ENCODE measurements around the gene INPP4B.
"Not testable (repeated sequence)": the region's sequence is repeated elsewhere in the genome, so short reads cannot be mapped to it uniquely, and the experiment has no call there.

Gene INPP4B

GRCh38 chr4:142407596-142407995 is 438.5 kb downstream of the INPP4B start:
- no peaks in the 10 kb centered on the region for H3K27me3 ChIP-seq (replicated peaks; ENCODE audit: control insufficient read depth, insufficient read depth, low read length)
- DNase-seq (ENCODE audit: low read depth), result peak; percentile 33
- no peak overlapping the region for H3K9ac ChIP-seq (ENCODE audit: low read length)
- no peaks in the 10 kb centered on the region for H3K36me3 ChIP-seq (ENCODE audit: control insufficient read depth, insufficient read depth, low read length, severe bottlenecking)
- H3K4me1 ChIP-seq (ENCODE audit: control insufficient read depth, insufficient read depth, low read length), result peaks cover 45% of the 10 kb centered on the region
- no peak overlapping the region for H3K4me3 ChIP-seq (ENCODE audit: low read length)
- no peaks in the 10 kb centered on the region for H3K9me3 ChIP-seq (ENCODE audit: control insufficient read depth, low read length)

DNA sequence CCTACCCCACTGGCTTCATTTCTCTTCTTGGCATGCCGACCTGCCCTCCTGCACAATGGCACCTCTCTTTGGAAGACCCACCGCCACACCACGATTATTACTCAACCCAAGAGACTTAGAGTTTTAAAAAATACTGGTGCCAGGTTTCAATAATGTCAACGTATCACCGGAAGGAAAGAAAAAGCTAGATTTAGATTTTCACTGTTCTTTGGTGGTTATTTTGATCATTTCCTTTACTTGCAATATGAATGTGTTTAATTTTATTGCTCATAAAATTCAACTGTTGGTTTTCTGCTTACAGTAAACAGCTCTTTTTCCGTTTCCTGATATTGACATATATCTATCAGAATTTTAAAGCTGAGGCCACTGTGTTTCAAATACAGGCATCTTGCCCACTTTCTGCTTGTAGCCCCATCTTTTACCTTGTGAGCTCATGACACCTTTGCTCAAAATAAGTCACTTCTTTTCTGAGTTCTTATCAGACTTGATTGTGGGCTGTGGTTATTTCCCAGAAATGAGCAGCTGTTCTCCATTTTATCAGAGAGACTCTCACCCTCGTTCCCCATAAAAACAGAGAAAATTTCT is 439.1 kb downstream of the INPP4B start:
- H3K4me3 ChIP-seq (ENCODE audit: low read length), result no peak overlapping the region
- DNase-seq (ENCODE audit: low read depth), result peak; percentile 11
- H3K36me3 ChIP-seq (ENCODE audit: control insufficient read depth, insufficient read depth, low read length, severe bottlenecking), result no peaks in the 10 kb centered on the region
- no peak overlapping the region for H3K9ac ChIP-seq (ENCODE audit: low read length)
- H3K4me1 ChIP-seq (ENCODE audit: control insufficient read depth, insufficient read depth, low read length), result peaks cover 51% of the 10 kb centered on the region
- H3K9me3 ChIP-seq (ENCODE audit: control insufficient read depth, low read length), result no peaks in the 10 kb centered on the region
- H3K27me3 ChIP-seq (replicated peaks; ENCODE audit: control insufficient read depth, insufficient read depth, low read length), result no peaks in the 10 kb centered on the region

GRCh38 chr4:142406499-142406835 is 439.6 kb downstream of the INPP4B start:
- H3K9me3 ChIP-seq (ENCODE audit: control insufficient read depth, low read length), result no peaks in the 10 kb centered on the region
- DNase-seq (ENCODE audit: low read depth), result peak; percentile 36
- peaks cover 57% of the 10 kb centered on the region for H3K4me1 ChIP-seq (ENCODE audit: control insufficient read depth, insufficient read depth, low read length)
- no peaks in the 10 kb centered on the region for H3K36me3 ChIP-seq (ENCODE audit: control insufficient read depth, insufficient read depth, low read length, severe bottlenecking)
- no peak overlapping the region for H3K4me3 ChIP-seq (ENCODE audit: low read length)
- no peaks in the 10 kb centered on the region for H3K27me3 ChIP-seq (replicated peaks; ENCODE audit: control insufficient read depth, insufficient read depth, low read length)
- H3K9ac ChIP-seq (ENCODE audit: low read length), result peak overlapping the region; percentile 78

GRCh38 chr4:142405695-142406498 is 440.2 kb downstream of the INPP4B start:
- H3K27me3 ChIP-seq (replicated peaks; ENCODE audit: control insufficient read depth, insufficient read depth, low read length), result no peaks in the 10 kb centered on the region
- DNase-seq (ENCODE audit: low read depth), result peak; percentile 46
- H3K9ac ChIP-seq (ENCODE audit: low read length), result peak overlapping the region; percentile 78
- peak overlapping the region; percentile 84 for H3K4me3 ChIP-seq (ENCODE audit: low read length)
- no peaks in the 10 kb centered on the region for H3K9me3 ChIP-seq (ENCODE audit: control insufficient read depth, low read length)
- peaks cover 57% of the 10 kb centered on the region for H3K4me1 ChIP-seq (ENCODE audit: control insufficient read depth, insufficient read depth, low read length)
- H3K36me3 ChIP-seq (ENCODE audit: control insufficient read depth, insufficient read depth, low read length, severe bottlenecking), result no peaks in the 10 kb centered on the region

DNA sequence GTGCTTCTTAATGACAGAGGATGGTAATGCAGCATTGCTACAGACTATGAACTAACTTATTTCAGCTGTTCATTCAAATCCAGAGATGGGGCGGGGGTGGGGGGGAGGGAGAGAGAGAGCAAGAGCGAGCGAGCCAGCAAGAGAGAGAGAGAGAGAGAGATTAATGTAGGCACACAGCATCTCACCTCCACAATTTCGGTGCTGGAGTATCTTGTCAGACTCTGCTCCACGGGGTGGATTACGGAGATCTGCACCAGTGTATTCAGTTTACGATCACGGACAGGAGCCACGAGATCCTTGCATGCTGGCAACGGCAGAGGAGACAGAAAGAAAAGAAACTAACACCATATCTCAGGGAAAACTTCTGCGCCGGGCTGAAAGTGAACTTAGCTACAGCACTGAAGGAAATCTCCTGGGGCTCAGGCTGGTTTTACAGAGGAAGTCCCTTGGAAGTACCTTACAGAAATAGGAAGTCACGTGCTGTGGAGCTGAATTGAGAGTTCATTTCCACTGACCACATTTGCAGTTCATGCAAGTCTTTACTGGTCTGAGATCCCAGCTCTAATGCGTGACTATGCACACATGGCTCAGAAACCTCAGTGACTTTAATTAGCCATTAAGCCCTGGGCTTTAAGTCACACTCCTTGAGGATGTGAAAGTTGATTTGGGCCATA is 440.9 kb downstream of the INPP4B start:
- Histone ChIP-seq H3K27me3 (replicated peaks; ENCODE audit: control insufficient read depth, insufficient read depth, low read length) (no peaks in the 10 kb centered on the region), H3K36me3 (ENCODE audit: control insufficient read depth, insufficient read depth, low read length, severe bottlenecking) (no peaks in the 10 kb centered on the region), H3K4me1 (ENCODE audit: control insufficient read depth, insufficient read depth, low read length) (peaks cover 57% of the 10 kb centered on the region), H3K9me3 (ENCODE audit: control insufficient read depth, low read length) (no peaks in the 10 kb centered on the region), H3K9ac (ENCODE audit: low read length) (peak overlapping the region; percentile 78), H3K4me3 (ENCODE audit: low read length) (peak overlapping the region; percentile 84)
- DNase-seq (ENCODE audit: low read depth), result peak; percentile 76

DNA sequence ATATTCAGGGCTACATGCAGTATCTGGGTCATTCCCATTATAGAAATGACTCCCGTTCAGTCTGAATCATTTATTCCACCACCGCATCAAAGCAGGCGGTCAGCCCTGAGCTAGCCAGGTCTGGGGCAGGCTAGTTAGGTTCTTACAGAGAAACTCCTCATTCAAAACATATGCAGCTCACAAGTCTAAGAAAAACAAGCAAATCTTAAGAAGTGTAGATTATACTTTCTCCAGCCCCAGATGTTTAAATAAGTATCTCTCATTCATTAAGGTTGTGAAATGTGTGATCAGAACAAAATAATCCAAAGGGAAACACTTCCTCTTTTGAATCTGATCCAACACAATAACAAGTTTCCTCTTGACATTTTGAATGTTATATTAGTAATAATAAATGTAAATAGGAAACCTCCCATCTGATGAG is 441.9 kb downstream of the INPP4B start:
- peak overlapping the region; percentile 84 for H3K4me3 ChIP-seq (ENCODE audit: low read length)
- no peaks in the 10 kb centered on the region for H3K9me3 ChIP-seq (ENCODE audit: control insufficient read depth, low read length)
- H3K4me1 ChIP-seq (ENCODE audit: control insufficient read depth, insufficient read depth, low read length), result peaks cover 57% of the 10 kb centered on the region
- peak overlapping the region; percentile 78 for H3K9ac ChIP-seq (ENCODE audit: low read length)
- no peaks in the 10 kb centered on the region for H3K36me3 ChIP-seq (ENCODE audit: control insufficient read depth, insufficient read depth, low read length, severe bottlenecking)
- peak; percentile 89 for DNase-seq (ENCODE audit: low read depth)
- H3K27me3 ChIP-seq (replicated peaks; ENCODE audit: control insufficient read depth, insufficient read depth, low read length), result no peaks in the 10 kb centered on the region

DNA sequence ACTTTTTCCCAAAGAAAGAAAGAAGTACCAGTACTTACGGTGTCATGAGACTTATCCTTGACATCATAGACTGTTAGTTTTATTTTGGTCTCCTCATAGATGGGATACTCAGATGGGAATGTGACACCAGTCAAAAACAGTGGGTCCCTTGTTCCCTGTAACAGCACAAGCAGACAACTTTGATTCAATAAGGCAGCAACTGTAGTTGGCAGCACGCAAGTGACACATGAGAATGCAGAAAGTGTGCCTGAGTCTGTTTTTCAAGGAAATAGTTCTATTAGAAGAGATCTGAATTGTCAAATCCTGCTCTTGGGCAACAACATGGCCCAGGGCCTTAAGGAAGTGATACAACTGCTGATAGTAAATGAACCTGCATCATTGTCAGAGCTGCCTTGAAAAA is 443.2 kb downstream of the INPP4B start:
- no peaks in the 10 kb centered on the region for H3K36me3 ChIP-seq (ENCODE audit: control insufficient read depth, insufficient read depth, low read length, severe bottlenecking)
- peak overlapping the region; percentile 60 for H3K4me3 ChIP-seq (ENCODE audit: low read length)
- DNase-seq (ENCODE audit: low read depth), result peak; percentile 76
- H3K27me3 ChIP-seq (replicated peaks; ENCODE audit: control insufficient read depth, insufficient read depth, low read length), result no peaks in the 10 kb centered on the region
- peaks cover 50% of the 10 kb centered on the region for H3K4me1 ChIP-seq (ENCODE audit: control insufficient read depth, insufficient read depth, low read length)
- H3K9ac ChIP-seq (ENCODE audit: low read length), result peak overlapping the region; percentile 37
- H3K9me3 ChIP-seq (ENCODE audit: control insufficient read depth, low read length), result no peaks in the 10 kb centered on the region

GRCh38 chr4:142402156-142402555 is 443.9 kb downstream of the INPP4B start:
- H3K9ac ChIP-seq (ENCODE audit: low read length), result peak overlapping the region; percentile 28
- no peaks in the 10 kb centered on the region for H3K36me3 ChIP-seq (ENCODE audit: control insufficient read depth, insufficient read depth, low read length, severe bottlenecking)
- DNase-seq (ENCODE audit: low read depth), result peak; percentile 70
- no peaks in the 10 kb centered on the region for H3K27me3 ChIP-seq (replicated peaks; ENCODE audit: control insufficient read depth, insufficient read depth, low read length)
- peak overlapping the region; percentile 60 for H3K4me3 ChIP-seq (ENCODE audit: low read length)
- H3K9me3 ChIP-seq (ENCODE audit: control insufficient read depth, low read length), result no peaks in the 10 kb centered on the region
- peaks cover 43% of the 10 kb centered on the region for H3K4me1 ChIP-seq (ENCODE audit: control insufficient read depth, insufficient read depth, low read length)

DNA sequence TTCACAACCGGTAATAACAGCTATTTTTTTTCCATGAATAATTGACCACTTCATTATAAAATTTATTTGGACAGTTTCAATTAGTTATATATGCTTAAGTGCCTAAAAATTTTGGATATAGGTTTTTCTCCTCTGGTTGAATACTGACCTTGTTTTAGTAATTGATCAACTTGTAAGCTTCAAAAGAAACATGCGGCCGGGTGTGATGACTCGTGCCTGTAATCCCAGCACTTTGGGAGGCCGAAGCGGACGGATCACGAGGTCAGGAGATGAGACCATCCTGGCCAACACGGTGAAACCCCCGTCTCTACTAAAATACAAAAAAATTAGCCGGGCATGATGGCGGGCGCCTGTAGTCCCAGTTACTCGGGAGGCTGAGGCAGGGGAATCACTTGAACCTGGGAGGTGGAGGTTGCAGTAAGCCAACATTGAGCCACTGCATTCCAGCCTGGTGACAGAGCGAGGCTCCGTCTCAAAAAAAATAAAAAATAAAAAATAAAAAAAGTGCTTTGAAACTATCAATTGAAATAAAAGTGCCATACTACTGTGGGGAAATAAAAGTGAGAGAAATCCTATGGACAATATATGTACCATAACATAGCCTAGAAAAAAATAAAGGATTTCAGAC is 448.6 kb downstream of the INPP4B start:
- H3K9me3 ChIP-seq (ENCODE audit: control insufficient read depth, low read length); DNase-seq (ENCODE audit: low read depth); H3K36me3 ChIP-seq (ENCODE audit: control insufficient read depth, insufficient read depth, low read length, severe bottlenecking); H3K9ac ChIP-seq (ENCODE audit: low read length); H3K4me3 ChIP-seq (ENCODE audit: low read length); H3K27me3 ChIP-seq (replicated peaks; ENCODE audit: control insufficient read depth, insufficient read depth, low read length): not testable (repeated sequence)
- peaks cover 10% of the 10 kb centered on the region for H3K4me1 ChIP-seq (ENCODE audit: control insufficient read depth, insufficient read depth, low read length)

- Histone ChIP-seq H3K36me3 (ENCODE audit: control insufficient read depth, insufficient read depth, low read length, severe bottlenecking) (no peaks in the 10 kb centered on the region), H3K4me1 (ENCODE audit: control insufficient read depth, insufficient read depth, low read length) (no peaks in the 10 kb centered on the region), H3K9ac (ENCODE audit: low read length) (no peak overlapping the region), H3K27me3 (replicated peaks; ENCODE audit: control insufficient read depth, insufficient read depth, low read length) (no peaks in the 10 kb centered on the region), H3K9me3 (ENCODE audit: control insufficient read depth, low read length) (no peaks in the 10 kb centered on the region), H3K4me3 (ENCODE audit: low read length) (no peak overlapping the region)
- no peak for DNase-seq (ENCODE audit: low read depth)
These were observed 449.8 kb downstream of the INPP4B start for GRCh38 chr4:142396279-142396678.

DNA sequence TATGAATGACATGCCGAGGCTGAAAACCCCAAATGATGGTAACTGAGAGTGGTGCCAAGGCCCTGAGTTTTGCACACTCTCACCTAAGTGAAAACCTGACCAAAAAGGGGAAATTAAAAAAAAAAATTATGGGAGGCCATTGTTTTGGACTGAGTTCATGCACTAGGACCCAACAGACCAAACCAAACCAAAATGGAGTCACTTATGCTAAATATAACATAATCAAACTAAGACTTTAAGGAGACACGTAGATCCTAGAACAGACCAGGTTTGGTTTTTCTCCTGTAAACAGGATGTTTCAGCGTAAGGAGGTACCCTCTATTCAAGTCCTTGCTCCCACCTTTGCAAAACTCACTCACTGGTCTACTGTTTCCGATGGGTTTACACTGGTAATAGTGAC is 453.0 kb downstream of the INPP4B start:
- Histone ChIP-seq H3K9ac (ENCODE audit: low read length) (no peak overlapping the region), H3K9me3 (ENCODE audit: control insufficient read depth, low read length) (no peaks in the 10 kb centered on the region), H3K4me3 (ENCODE audit: low read length) (no peak overlapping the region), H3K27me3 (replicated peaks; ENCODE audit: control insufficient read depth, insufficient read depth, low read length) (no peaks in the 10 kb centered on the region), H3K4me1 (ENCODE audit: control insufficient read depth, insufficient read depth, low read length) (no peaks in the 10 kb centered on the region), H3K36me3 (ENCODE audit: control insufficient read depth, insufficient read depth, low read length, severe bottlenecking) (no peaks in the 10 kb centered on the region)
- no peak for DNase-seq (ENCODE audit: low read depth)

Data from adipocyte (in vitro differentiated cells).